HEK293 (cell line): ENCODE data around the gene SYCP2.

ENCODE experiments used
- CTCF ChIA-PET: fragments of 350-600 bp; formaldehyde crosslinking; extraction: SDS; loops from one replicate; lab custom pipeline; 2021; ENCODE audit warnings: antibody characterized with exemption; lab: Yijun Ruan, JAX
- POLR2A ChIA-PET: fragments of 300-600 bp; formaldehyde crosslinking; extraction: SDS; loops from one replicate; lab custom pipeline; 2020; ENCODE audit warnings: antibody characterized with exemption, inconsistent platforms; lab: Yijun Ruan, JAX
- H3K27ac ChIP-seq: fragments of 200-500 bp; sonication (Bioruptor generic); 2 replicates; pipeline ENCODE4 v1.5.1; 2014; ENCODE audit warnings: low read depth, low read length, control low read depth, inconsistent platforms; ENCODE audit errors: extremely low read depth
- H3K36me3 ChIP-seq, 2 experiments: fragments of 200-500 bp in 1 of 2; sonication (Bioruptor generic) in 1 of 2; 1 replicate in 1 of 2; 2 replicates in 1 of 2; pipeline ENCODE4 v1.5.1; 2014 to 2017; ENCODE audit warnings: inconsistent platforms in 2 of 2, low read length in 2 of 2; ENCODE audit not compliant: control insufficient read depth in 2 of 2, insufficient read depth in 1 of 2
- H3K4me1 ChIP-seq: fragments of 200-500 bp; sonication (Bioruptor generic); 2 replicates; pipeline ENCODE4 v1.5.1; 2014; ENCODE audit warnings: mild to moderate bottlenecking, low read length, inconsistent platforms; ENCODE audit not compliant: control insufficient read depth, insufficient read depth
- H3K4me3 ChIP-seq: 2 replicates; pipeline ENCODE4 v1.5.1; 2011; ENCODE audit warnings: low read depth, mild to moderate bottlenecking, control low read depth, low read length, moderate library complexity
- H3K9me3 ChIP-seq: fragments of 200-500 bp; sonication (Bioruptor generic); 2 replicates; pipeline ENCODE4 v1.5.1; 2014; ENCODE audit warnings: low read depth, low read length, inconsistent platforms; ENCODE audit not compliant: control insufficient read depth, insufficient read depth
- IKZF3 ChIP-seq: fragments of 450-650 bp; IDR thresholded peaks from 2 replicates; pipeline ENCODE4 v1.5.0; 2018; ENCODE audit warnings: missing biosample characterization, mild to moderate bottlenecking, missing genetic modification characterization, moderate library complexity
- MEIS1 ChIP-seq: sonication (generic); formaldehyde crosslinking; IDR thresholded peaks from 2 replicates; pipeline ENCODE4 v1.8.1; 2022; ENCODE audit warnings: missing genetic modification reagents, mild to moderate bottlenecking, borderline replicate concordance
- ZFP37 ChIP-seq: fragments of 450-650 bp; formaldehyde crosslinking; IDR thresholded peaks from 2 replicates; pipeline ENCODE4 v1.5.1; 2016; ENCODE audit warnings: missing biosample characterization, missing genetic modification characterization
- ZNF112 ChIP-seq: fragments of 450-650 bp; formaldehyde crosslinking; IDR thresholded peaks from 2 replicates; pipeline ENCODE4 v1.5.0; 2017; ENCODE audit warnings: missing biosample characterization, missing genetic modification characterization
- ZNF133 ChIP-seq: fragments of 450-650 bp; formaldehyde crosslinking; IDR thresholded peaks from 2 replicates; pipeline ENCODE4 v1.5.1; 2016; ENCODE audit warnings: missing biosample characterization, missing genetic modification characterization
- ZNF140 ChIP-seq: fragments of 450-650 bp; formaldehyde crosslinking; IDR thresholded peaks from 2 replicates; pipeline ENCODE4 v1.5.1; 2016; ENCODE audit warnings: missing biosample characterization, missing genetic modification characterization
- ZNF169 ChIP-seq: fragments of 450-650 bp; formaldehyde crosslinking; IDR thresholded peaks from 2 replicates; pipeline ENCODE4 v1.5.1; 2016; ENCODE audit warnings: missing biosample characterization, missing genetic modification characterization
- ZNF184 ChIP-seq: fragments of 450-650 bp; IDR thresholded peaks from 2 replicates; pipeline ENCODE4 v1.5.1; 2018; ENCODE audit warnings: missing biosample characterization, mild to moderate bottlenecking, missing genetic modification characterization
- ZNF248 ChIP-seq: fragments of 450-650 bp; formaldehyde crosslinking; IDR thresholded peaks from 2 replicates; pipeline ENCODE4 v1.5.1; 2017; ENCODE audit warnings: missing biosample characterization, missing genetic modification characterization
- ZNF311 ChIP-seq: fragments of 450-650 bp; formaldehyde crosslinking; IDR thresholded peaks from 2 replicates; pipeline ENCODE4 v1.5.1; 2017; ENCODE audit warnings: missing biosample characterization, missing genetic modification characterization, borderline replicate concordance
- ZNF335 ChIP-seq: fragments of 450-650 bp; formaldehyde crosslinking; conservative IDR thresholded peaks from 2 replicates; pipeline ENCODE4 v1.5.1; 2016; ENCODE audit warnings: missing biosample characterization, missing genetic modification characterization
- ZNF426 ChIP-seq: fragments of 450-650 bp; formaldehyde crosslinking; IDR thresholded peaks from 2 replicates; pipeline ENCODE4 v1.5.1; 2017; ENCODE audit warnings: missing biosample characterization, missing genetic modification characterization, mild to moderate bottlenecking, inconsistent platforms, moderate library complexity
- ZNF530 ChIP-seq: fragments of 450-650 bp; formaldehyde crosslinking; IDR thresholded peaks from 2 replicates; pipeline ENCODE4 v1.5.1; 2016; ENCODE audit warnings: low read depth, missing biosample characterization, missing genetic modification characterization
- ZNF701 ChIP-seq: fragments of 450-650 bp; formaldehyde crosslinking; IDR thresholded peaks from 2 replicates; pipeline ENCODE4 v1.5.1; 2016; ENCODE audit warnings: missing biosample characterization, missing genetic modification characterization
- ZNF837 ChIP-seq: fragments of 450-650 bp; formaldehyde crosslinking; IDR thresholded peaks from 2 replicates; pipeline ENCODE4 v1.5.1; 2016; ENCODE audit warnings: missing biosample characterization, missing genetic modification characterization
- TF ChIP-seq, protein P1 (sequence below): fragments of 450-650 bp; formaldehyde crosslinking; IDR thresholded peaks from 2 replicates; pipeline ENCODE4 v1.5.1; 2016; ENCODE audit warnings: missing biosample characterization, missing genetic modification characterization
- TF ChIP-seq, protein P2 (sequence below): fragments of 450-650 bp; formaldehyde crosslinking; IDR thresholded peaks from 2 replicates; pipeline ENCODE4 v1.5.1; 2016; ENCODE audit warnings: missing biosample characterization, missing genetic modification characterization, borderline replicate concordance
- TF ChIP-seq, protein P3 (sequence below): fragments of 450-650 bp; formaldehyde crosslinking; IDR thresholded peaks from 2 replicates; pipeline ENCODE4; 2016; ENCODE audit warnings: missing biosample characterization, missing genetic modification characterization
- TF ChIP-seq, protein P4 (sequence below): fragments of 450-650 bp; formaldehyde crosslinking; IDR thresholded peaks from 2 replicates; pipeline ENCODE4 v1.5.1; 2017; ENCODE audit warnings: missing biosample characterization, missing genetic modification characterization

Gene SYCP2

DNA sequence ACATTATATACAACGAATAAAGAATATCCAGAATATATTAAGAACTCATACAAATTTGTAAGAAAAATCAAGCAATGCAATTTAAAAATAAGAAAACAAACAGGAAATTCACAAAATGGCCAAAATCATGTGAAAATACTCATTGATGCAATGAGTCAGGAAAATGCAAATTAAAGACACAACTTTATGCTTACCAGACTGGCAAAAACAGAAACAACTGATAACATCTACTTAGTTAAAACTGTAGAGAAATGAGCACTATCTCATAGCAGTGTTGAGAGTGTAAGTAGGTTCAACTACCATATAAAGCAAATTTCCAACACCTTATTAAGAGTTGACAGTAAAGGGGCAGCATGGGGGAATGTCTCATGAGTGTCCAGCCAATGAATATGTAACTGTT, 62.3 kb downstream of the SYCP2 start (continued):
- TF ChIP-seq ZNF248 (tag by site-specific recombination) (no peak), ZFP37 (no peak), ZNF311 (tag by site-specific recombination) (no peak), ZNF530 (tag by site-specific recombination) (no peak), ZNF169 (tag by site-specific recombination) (no peak), ZNF701 (no peak), ZNF133 (tag by site-specific recombination) (no peak), ZNF140 (no peak), ZNF837 (tag by site-specific recombination) (no peak), ZNF184 (tag by site-specific recombination) (no peak), ZNF426 (tag by site-specific recombination) (no peak), IKZF3 (tag by site-specific recombination) (no peak), ZNF335 (no peak)
- TF ChIP-seq, protein P1, sequence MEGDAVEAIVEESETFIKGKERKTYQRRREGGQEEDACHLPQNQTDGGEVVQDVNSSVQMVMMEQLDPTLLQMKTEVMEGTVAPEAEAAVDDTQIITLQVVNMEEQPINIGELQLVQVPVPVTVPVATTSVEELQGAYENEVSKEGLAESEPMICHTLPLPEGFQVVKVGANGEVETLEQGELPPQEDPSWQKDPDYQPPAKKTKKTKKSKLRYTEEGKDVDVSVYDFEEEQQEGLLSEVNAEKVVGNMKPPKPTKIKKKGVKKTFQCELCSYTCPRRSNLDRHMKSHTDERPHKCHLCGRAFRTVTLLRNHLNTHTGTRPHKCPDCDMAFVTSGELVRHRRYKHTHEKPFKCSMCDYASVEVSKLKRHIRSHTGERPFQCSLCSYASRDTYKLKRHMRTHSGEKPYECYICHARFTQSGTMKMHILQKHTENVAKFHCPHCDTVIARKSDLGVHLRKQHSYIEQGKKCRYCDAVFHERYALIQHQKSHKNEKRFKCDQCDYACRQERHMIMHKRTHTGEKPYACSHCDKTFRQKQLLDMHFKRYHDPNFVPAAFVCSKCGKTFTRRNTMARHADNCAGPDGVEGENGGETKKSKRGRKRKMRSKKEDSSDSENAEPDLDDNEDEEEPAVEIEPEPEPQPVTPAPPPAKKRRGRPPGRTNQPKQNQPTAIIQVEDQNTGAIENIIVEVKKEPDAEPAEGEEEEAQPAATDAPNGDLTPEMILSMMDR, result no peak

DNA sequence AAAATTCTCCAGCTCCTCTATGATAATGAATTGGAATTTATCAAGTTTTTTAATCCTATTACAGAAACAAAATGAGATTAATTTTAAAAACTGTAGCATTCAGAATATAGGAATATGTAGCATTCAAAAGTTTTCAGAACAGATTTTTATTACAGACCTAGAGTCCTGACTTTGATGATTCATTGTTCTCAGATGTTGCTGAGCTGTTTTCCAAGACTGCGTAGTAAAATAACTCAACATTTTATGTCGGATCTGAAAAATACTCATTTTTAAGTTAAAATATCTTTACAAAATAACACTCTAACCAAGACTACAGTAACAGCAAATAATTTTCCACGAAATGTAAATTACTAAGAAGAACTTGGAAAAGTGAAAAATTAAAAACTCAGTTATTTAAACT, 67.1 kb downstream of the SYCP2 start:
- TF ChIP-seq ZNF112 (no peak), MEIS1 (CRISPR knock-in tag) (no peak)
- TF ChIP-seq, protein P2, sequence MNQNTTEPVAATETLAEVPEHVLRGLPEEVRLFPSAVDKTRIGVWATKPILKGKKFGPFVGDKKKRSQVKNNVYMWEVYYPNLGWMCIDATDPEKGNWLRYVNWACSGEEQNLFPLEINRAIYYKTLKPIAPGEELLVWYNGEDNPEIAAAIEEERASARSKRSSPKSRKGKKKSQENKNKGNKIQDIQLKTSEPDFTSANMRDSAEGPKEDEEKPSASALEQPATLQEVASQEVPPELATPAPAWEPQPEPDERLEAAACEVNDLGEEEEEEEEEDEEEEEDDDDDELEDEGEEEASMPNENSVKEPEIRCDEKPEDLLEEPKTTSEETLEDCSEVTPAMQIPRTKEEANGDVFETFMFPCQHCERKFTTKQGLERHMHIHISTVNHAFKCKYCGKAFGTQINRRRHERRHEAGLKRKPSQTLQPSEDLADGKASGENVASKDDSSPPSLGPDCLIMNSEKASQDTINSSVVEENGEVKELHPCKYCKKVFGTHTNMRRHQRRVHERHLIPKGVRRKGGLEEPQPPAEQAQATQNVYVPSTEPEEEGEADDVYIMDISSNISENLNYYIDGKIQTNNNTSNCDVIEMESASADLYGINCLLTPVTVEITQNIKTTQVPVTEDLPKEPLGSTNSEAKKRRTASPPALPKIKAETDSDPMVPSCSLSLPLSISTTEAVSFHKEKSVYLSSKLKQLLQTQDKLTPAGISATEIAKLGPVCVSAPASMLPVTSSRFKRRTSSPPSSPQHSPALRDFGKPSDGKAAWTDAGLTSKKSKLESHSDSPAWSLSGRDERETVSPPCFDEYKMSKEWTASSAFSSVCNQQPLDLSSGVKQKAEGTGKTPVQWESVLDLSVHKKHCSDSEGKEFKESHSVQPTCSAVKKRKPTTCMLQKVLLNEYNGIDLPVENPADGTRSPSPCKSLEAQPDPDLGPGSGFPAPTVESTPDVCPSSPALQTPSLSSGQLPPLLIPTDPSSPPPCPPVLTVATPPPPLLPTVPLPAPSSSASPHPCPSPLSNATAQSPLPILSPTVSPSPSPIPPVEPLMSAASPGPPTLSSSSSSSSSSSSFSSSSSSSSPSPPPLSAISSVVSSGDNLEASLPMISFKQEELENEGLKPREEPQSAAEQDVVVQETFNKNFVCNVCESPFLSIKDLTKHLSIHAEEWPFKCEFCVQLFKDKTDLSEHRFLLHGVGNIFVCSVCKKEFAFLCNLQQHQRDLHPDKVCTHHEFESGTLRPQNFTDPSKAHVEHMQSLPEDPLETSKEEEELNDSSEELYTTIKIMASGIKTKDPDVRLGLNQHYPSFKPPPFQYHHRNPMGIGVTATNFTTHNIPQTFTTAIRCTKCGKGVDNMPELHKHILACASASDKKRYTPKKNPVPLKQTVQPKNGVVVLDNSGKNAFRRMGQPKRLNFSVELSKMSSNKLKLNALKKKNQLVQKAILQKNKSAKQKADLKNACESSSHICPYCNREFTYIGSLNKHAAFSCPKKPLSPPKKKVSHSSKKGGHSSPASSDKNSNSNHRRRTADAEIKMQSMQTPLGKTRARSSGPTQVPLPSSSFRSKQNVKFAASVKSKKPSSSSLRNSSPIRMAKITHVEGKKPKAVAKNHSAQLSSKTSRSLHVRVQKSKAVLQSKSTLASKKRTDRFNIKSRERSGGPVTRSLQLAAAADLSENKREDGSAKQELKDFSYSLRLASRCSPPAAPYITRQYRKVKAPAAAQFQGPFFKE (tag by site-specific recombination), result no peak
- TF ChIP-seq, protein P3, sequence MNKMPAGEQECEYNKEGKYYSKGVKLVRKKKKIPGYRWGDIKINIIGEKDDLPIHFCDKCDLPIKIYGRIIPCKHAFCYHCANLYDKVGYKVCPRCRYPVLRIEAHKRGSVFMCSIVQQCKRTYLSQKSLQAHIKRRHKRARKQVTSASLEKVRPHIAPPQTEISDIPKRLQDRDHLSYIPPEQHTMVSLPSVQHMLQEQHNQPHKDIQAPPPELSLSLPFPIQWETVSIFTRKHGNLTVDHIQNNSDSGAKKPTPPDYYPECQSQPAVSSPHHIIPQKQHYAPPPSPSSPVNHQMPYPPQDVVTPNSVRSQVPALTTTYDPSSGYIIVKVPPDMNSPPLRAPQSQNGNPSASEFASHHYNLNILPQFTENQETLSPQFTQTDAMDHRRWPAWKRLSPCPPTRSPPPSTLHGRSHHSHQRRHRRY, result no peak
- TF ChIP-seq, protein P4, sequence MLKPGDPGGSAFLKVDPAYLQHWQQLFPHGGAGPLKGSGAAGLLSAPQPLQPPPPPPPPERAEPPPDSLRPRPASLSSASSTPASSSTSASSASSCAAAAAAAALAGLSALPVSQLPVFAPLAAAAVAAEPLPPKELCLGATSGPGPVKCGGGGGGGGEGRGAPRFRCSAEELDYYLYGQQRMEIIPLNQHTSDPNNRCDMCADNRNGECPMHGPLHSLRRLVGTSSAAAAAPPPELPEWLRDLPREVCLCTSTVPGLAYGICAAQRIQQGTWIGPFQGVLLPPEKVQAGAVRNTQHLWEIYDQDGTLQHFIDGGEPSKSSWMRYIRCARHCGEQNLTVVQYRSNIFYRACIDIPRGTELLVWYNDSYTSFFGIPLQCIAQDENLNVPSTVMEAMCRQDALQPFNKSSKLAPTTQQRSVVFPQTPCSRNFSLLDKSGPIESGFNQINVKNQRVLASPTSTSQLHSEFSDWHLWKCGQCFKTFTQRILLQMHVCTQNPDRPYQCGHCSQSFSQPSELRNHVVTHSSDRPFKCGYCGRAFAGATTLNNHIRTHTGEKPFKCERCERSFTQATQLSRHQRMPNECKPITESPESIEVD (tag by site-specific recombination), result peak; percentile 68
- ChIA-PET POLR2A (no interaction called here), CTCF (interaction anchor here (1.0 kb wide), 1 partner anchor 83 kb away, joined by 3 read pairs; no protein-coding TSS in a partner anchor)
- Histone ChIP-seq H3K9me3 (no peaks in the 10 kb centered on the region), H3K4me3 (no peak overlapping the region), H3K27ac (no peak overlapping the region), H3K4me1 (peaks cover 10% of the 10 kb centered on the region), H3K36me3 (no peaks in the 10 kb centered on the region)
